Placental pericyte (primary cell): ENCODE results near the gene AKAP10. TPM values are rescaled to one million over a fixed set of nuclear protein-coding genes. Genes with fewer than 3 reads are reported as not detected.

Source experiments
- small RNA-seq: library from RNA; depleted of rRNA; stranded (forward); fragments of <200 nt; gene quantifications from one replicate; pipeline ENCODE3, GENCODE V24; 2012; ENCODE audit warnings: low replicate concordance
- total RNA-seq: library from RNA; depleted of rRNA; stranded (reverse); fragments of >200 nt; gene quantifications from 2 replicates; pipeline ENCODE4 v1.2.3, GENCODE V29; 2012

The AKAP10 gene
- 21.2 and 28.1 TPM in 2 replicates for total RNA-seq

GRCh38 chr17:19977293-19978208, at the start of gene AKAP10:
Gene AKAP10, minus strand, starts transcription at chr17:19977828. Its CDS starts 149 bp downstream, at chr17:19977679.

DNA sequence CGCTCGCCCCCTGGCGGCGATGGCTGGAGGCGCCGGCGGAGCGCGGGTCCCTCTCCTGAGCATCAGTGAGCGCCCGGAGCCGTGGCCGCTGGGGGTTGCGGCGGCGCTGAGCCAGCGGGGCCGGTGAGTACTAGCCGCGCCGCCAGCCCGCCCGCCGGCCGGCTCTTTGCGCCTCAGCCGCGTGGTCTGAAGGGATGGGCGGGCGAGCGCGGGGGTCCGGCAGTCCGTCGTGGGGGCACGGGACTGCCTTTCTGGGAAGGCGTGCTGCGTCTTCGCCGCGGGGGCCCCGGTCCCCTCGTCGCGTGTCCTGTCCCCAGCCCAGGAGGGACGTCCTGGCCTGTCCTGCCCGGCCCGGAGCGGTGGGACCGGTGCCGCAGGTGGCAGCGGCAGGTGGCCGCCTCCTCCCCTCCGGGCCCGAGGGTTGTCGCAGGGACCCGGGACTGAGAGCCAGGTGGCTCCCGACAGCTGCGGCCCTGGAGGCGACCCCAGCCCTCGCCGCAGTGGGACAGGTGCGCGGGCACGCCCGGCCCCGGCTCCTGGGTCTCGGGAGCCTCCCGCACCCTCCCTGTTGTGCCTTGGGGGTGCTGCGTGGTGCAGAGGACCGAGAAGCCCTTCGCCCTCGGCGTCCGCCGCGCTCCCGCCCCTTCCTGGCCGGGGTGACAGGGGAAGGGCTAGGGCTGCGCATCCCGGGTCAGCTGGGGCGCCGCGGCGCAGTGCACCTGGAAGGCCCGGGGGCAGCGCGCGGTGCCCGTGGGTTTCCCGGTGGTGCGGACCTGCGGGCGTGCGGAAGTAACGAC, 31.9 kb upstream of the AKAP10 start, which contains the start of gene SPECC1:
TSS of gene SPECC1 (plus strand) at position 58 of the 797 bp plus-strand sequence. CDS start 87,293 bp downstream, outside the sequence.

GRCh38 chr17:19867329-19868078, 110.1 kb downstream of the AKAP10 start, which contains the start of gene ULK2:
Gene ULK2, minus strand, starts transcription at chr17:19867936. Its CDS starts 519 bp downstream, at chr17:19867417.

Small RNAs within 50 kb of the gene (small RNA-seq; reads per million reads assigned to genes)
- not detected for gene AC015726.2

Other genes with a start within 250 kb of the AKAP10 start
- not detected in 2 replicates for gene ALDH3A1, start 229.5 kb downstream of the AKAP10 start, total RNA-seq
- gene ULK2, start 109.9 kb downstream of the AKAP10 start, total RNA-seq: 15.0 and 16.0 TPM in 2 replicates
- gene SPECC1, start 31.5 kb upstream of the AKAP10 start, total RNA-seq: 79.3 and 93.2 TPM in 2 replicates